HepG2 (cell line): Measurements from ENCODE around the gene TH. TPM values are rescaled to one million over a fixed set of nuclear protein-coding genes. Genes with fewer than 3 reads are reported as not detected.
A peak's percentile ranks its signal among the peaks of the same experiment; 100 is the strongest.

Source experiments
- ATRX ChIP-seq: sonication (generic); formaldehyde crosslinking; IDR thresholded peaks from 2 replicates; pipeline ENCODE4 v1.4.0; 2020; ENCODE audit warnings: missing genetic modification reagents, borderline replicate concordance
- NPAS2 ChIP-seq: sonication (generic); formaldehyde crosslinking; IDR thresholded peaks from 2 replicates; pipeline ENCODE4 v1.8.0; 2022; ENCODE audit warnings: mild to moderate bottlenecking, missing genetic modification reagents, borderline replicate concordance
- PRDM4 ChIP-seq: sonication (generic); formaldehyde crosslinking; IDR thresholded peaks from 2 replicates; pipeline ENCODE4 v1.9.0; 2021; ENCODE audit warnings: missing genetic modification reagents, borderline replicate concordance
- PRMT3 ChIP-seq: sonication (generic); formaldehyde crosslinking; IDR thresholded peaks from 2 replicates; pipeline ENCODE4 v1.8.1; 2022; ENCODE audit warnings: low read depth, mild to moderate bottlenecking, moderate library complexity, missing genetic modification reagents, borderline replicate concordance
- REPIN1 ChIP-seq: sonication (generic); formaldehyde crosslinking; IDR thresholded peaks from 2 replicates; pipeline ENCODE4 v1.8.0; 2022; ENCODE audit warnings: missing genetic modification reagents, low read depth, mild to moderate bottlenecking, borderline replicate concordance
- SETDB1 ChIP-seq: sonication (generic); formaldehyde crosslinking; IDR thresholded peaks from 2 replicates; pipeline ENCODE4 v1.5.1; 2020; ENCODE audit warnings: missing genetic modification reagents, mild to moderate bottlenecking, borderline replicate concordance
- SMYD3 ChIP-seq: sonication (generic); formaldehyde crosslinking; IDR thresholded peaks from 2 replicates; pipeline ENCODE4 v1.8.1; 2023; ENCODE audit warnings: mild to moderate bottlenecking, missing genetic modification reagents
- ZNF496 ChIP-seq: sonication (generic); formaldehyde crosslinking; IDR thresholded peaks from 2 replicates; pipeline ENCODE4 v1.8.1; 2023; ENCODE audit warnings: mild to moderate bottlenecking, moderate library complexity, missing genetic modification reagents; ENCODE audit not compliant: insufficient replicate concordance
- ZNF530 ChIP-seq: sonication (generic); formaldehyde crosslinking; IDR thresholded peaks from 2 replicates; pipeline ENCODE4 v1.5.0; 2020; ENCODE audit warnings: low read depth, mild to moderate bottlenecking, missing genetic modification reagents
- ZNF558 ChIP-seq: sonication (generic); formaldehyde crosslinking; IDR thresholded peaks from 2 replicates; pipeline ENCODE4 v1.9.0; 2022; ENCODE audit warnings: mild to moderate bottlenecking, missing genetic modification reagents, borderline replicate concordance
- ZNF619 ChIP-seq: sonication (generic); formaldehyde crosslinking; IDR thresholded peaks from 2 replicates; pipeline ENCODE4 v1.4.0; 2020; ENCODE audit warnings: mild to moderate bottlenecking, missing genetic modification reagents
- ZNF75D ChIP-seq: sonication (generic); formaldehyde crosslinking; IDR thresholded peaks from 2 replicates; pipeline ENCODE4 v1.8.1; 2023; ENCODE audit warnings: missing genetic modification reagents, mild to moderate bottlenecking, borderline replicate concordance
- polyA plus RNA-seq, 8 experiments: library from polyadenylated mRNA; depleted of rRNA in 3 of 8; stranded (reverse) in 7 of 8; unstranded in 1 of 8; fragments of >200 nt; fragmentation: Illumina TruSeq in 4 of 8; extraction: Trizol in 4 of 8; gene quantifications; 2 replicates each; pipeline versions ENCODE4 v1.2.1 to v1.2.3, GENCODE V29; 2011 to 2016; ENCODE audit warnings: low read depth in 4 of 8, missing spikeins in 1 of 8, mixed read lengths in 1 of 8; ENCODE audit not compliant: insufficient read depth in 1 of 8
- total RNA-seq, 5 experiments: library from RNA; depleted of rRNA; stranded (reverse); fragments of >200 nt; fragmentation: Illumina TruSeq; extraction: Trizol; gene quantifications; 2 replicates each; pipeline ENCODE4 v1.2.3, GENCODE V29; 2016; ENCODE audit warnings: low read depth in 1 of 5
- TF ChIP-seq, protein P1 (sequence below): sonication (generic); formaldehyde crosslinking; IDR thresholded peaks from 2 replicates; pipeline ENCODE4 v1.5.0; 2020; ENCODE audit warnings: mild to moderate bottlenecking, missing genetic modification reagents, borderline replicate concordance

Gene TH
- total and polyA plus RNA-seq, 2 of the 13 experiments (the other 11 are each of a cell fraction or from before 2014, with no cell fraction given): 0.36 TPM; not detected in 1

DNA sequence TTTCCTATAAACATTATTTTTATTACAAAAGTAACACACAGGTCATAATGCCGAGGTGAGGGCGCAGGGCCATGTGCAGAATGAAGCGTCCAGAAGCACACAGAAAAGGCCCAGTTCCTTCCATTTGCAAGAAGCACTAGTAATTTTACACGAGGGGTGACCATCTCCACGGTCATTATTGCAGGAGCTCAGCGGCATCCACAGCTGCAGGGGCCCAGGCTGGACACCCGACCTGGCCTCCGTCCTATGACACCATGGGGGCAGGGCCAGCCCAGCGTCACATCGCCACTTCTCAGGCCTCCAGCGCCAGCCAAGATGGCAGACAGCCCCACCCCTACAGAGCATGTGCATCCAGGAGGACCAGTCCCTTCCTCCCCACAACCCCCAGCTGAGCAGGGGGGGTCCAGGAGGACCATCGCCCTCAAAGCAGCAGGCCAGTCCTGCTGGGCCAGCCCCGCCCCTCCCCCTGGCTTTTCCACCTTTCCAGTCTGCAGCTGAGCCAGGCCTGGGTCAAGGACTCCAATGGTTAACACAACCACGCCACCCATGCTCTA lies 35.9 kb downstream of the TH start (continued):
- TF ChIP-seq PRDM4 (CRISPR knock-in tag) (no peak), ZNF496 (no peak), REPIN1 (no peak), ZNF619 (CRISPR knock-in tag) (no peak), NPAS2 (CRISPR knock-in tag) (no peak), ATRX (no peak), ZNF75D (no peak), PRMT3 (0 out of 2 replicates have a peak, but pooled peaks have one; percentile 8), SMYD3 (CRISPR knock-in tag) (peak; percentile 51; the same call in 1 of the 2 replicates), SETDB1 (CRISPR knock-in tag) (no peak), ZNF530 (no peak), ZNF558 (CRISPR knock-in tag) (no peak)
- TF ChIP-seq, protein P1, sequence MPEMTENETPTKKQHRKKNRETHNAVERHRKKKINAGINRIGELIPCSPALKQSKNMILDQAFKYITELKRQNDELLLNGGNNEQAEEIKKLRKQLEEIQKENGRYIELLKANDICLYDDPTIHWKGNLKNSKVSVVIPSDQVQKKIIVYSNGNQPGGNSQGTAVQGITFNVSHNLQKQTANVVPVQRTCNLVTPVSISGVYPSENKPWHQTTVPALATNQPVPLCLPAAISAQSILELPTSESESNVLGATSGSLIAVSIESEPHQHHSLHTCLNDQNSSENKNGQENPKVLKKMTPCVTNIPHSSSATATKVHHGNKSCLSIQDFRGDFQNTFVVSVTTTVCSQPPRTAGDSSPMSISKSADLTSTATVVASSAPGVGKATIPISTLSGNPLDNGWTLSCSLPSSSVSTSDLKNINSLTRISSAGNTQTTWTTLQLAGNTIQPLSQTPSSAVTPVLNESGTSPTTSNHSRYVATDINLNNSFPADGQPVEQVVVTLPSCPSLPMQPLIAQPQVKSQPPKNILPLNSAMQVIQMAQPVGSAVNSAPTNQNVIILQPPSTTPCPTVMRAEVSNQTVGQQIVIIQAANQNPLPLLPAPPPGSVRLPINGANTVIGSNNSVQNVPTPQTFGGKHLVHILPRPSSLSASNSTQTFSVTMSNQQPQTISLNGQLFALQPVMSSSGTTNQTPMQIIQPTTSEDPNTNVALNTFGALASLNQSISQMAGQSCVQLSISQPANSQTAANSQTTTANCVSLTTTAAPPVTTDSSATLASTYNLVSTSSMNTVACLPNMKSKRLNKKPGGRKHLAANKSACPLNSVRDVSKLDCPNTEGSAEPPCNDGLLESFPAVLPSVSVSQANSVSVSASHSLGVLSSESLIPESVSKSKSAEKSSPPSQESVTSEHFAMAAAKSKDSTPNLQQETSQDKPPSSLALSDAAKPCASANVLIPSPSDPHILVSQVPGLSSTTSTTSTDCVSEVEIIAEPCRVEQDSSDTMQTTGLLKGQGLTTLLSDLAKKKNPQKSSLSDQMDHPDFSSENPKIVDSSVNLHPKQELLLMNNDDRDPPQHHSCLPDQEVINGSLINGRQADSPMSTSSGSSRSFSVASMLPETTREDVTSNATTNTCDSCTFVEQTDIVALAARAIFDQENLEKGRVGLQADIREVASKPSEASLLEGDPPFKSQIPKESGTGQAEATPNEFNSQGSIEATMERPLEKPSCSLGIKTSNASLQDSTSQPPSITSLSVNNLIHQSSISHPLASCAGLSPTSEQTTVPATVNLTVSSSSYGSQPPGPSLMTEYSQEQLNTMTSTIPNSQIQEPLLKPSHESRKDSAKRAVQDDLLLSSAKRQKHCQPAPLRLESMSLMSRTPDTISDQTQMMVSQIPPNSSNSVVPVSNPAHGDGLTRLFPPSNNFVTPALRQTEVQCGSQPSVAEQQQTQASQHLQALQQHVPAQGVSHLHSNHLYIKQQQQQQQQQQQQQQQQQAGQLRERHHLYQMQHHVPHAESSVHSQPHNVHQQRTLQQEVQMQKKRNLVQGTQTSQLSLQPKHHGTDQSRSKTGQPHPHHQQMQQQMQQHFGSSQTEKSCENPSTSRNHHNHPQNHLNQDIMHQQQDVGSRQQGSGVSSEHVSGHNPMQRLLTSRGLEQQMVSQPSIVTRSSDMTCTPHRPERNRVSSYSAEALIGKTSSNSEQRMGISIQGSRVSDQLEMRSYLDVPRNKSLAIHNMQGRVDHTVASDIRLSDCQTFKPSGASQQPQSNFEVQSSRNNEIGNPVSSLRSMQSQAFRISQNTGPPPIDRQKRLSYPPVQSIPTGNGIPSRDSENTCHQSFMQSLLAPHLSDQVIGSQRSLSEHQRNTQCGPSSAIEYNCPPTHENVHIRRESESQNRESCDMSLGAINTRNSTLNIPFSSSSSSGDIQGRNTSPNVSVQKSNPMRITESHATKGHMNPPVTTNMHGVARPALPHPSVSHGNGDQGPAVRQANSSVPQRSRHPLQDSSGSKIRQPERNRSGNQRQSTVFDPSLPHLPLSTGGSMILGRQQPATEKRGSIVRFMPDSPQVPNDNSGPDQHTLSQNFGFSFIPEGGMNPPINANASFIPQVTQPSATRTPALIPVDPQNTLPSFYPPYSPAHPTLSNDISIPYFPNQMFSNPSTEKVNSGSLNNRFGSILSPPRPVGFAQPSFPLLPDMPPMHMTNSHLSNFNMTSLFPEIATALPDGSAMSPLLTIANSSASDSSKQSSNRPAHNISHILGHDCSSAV (CRISPR knock-in tag): no peak
